Memory B cell (primary cell): ENCODE measurements around the gene EYA4.
"Not testable (repeated sequence)": the region's sequence is repeated elsewhere in the genome, so short reads cannot be mapped to it uniquely, and the experiment has no call there.

Experiments used
- ATAC-seq: fragments of 150-1000 bp; cut with Tn5 transposase; 2 replicates; pipeline ENCODE4 v1.10.0; 2021; ENCODE audit warnings: low read depth, mild to moderate bottlenecking, moderate library complexity
- DNase-seq, 2 donors: peaks; one replicate each; pipeline ENCODE4 v3.0.0; 2022; ENCODE audit warnings: low spot score in 2 of 2
- H3K27ac Mint-ChIP-seq: one replicate; pipeline ENCODE4 v1.8.0; 2022; ENCODE audit warnings: mild to moderate bottlenecking, moderate library complexity, mixed read lengths
- H3K27me3 Mint-ChIP-seq: one replicate; pipeline ENCODE4 v1.8.0; 2022; ENCODE audit warnings: mixed read lengths
- H3K36me3 Mint-ChIP-seq: one replicate; pipeline ENCODE4 v1.8.0; 2022; ENCODE audit warnings: mild to moderate bottlenecking, mixed read lengths
- H3K4me1 Mint-ChIP-seq: one replicate; pipeline ENCODE4 v1.8.0; 2022; ENCODE audit warnings: mixed read lengths
- H3K4me3 Mint-ChIP-seq: one replicate; pipeline ENCODE4 v1.8.0; 2022; ENCODE audit warnings: mild to moderate bottlenecking, moderate library complexity, mixed read lengths
- H3K9me3 Mint-ChIP-seq: one replicate; pipeline ENCODE4 v1.8.0; 2022; ENCODE audit warnings: mixed read lengths

Gene EYA4

DNA sequence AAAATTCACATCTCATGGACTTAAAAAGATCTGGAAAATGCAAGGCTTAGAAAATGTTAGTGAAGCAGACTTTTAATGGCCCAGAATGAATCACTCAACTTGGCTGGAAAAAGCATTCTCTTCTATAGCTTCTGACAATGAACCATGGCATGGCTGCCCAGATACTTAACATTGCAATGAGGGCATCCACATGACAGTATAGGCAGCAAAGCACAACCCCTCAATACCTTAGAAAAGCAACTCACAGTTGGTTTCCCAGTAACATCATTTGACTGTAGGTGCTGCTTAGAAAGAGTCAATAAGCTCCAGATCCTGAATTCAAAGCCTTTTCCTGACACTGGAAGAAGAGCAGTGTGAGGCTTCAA, 155.8 kb downstream of the EYA4 start:
- Mint-ChIP-seq H3K4me1 (no peaks in the 10 kb centered on the region), H3K27me3 (no peaks in the 10 kb centered on the region), H3K4me3 (no peak overlapping the region), H3K9me3 (no peaks in the 10 kb centered on the region), H3K27ac (no peak overlapping the region), H3K36me3 (no peaks in the 10 kb centered on the region)
- DNase-seq (no peak), ATAC-seq (no peak)

DNA sequence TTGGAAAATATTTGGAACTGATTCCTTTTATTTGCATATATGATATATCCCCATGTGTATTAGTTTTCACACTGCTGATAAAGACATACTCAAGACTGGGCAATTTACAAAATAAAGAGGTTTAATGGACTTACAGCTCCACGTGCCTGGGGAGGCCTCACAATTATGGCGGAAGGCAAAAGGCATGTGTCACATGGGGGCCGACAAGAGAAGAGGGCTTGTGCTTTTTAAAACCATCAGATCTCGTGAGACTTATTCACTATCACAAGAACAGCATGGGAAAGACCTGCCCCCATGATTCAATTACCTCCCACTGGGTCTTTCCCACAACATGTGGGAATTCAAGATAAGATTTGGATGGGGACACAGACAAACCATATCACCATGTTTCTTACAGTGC, 156.4 kb downstream of the EYA4 start:
- H3K27ac Mint-ChIP-seq, H3K9me3 Mint-ChIP-seq, DNase-seq, H3K36me3 Mint-ChIP-seq, H3K4me1 Mint-ChIP-seq, H3K4me3 Mint-ChIP-seq, H3K27me3 Mint-ChIP-seq, ATAC-seq: not testable (repeated sequence)

DNA sequence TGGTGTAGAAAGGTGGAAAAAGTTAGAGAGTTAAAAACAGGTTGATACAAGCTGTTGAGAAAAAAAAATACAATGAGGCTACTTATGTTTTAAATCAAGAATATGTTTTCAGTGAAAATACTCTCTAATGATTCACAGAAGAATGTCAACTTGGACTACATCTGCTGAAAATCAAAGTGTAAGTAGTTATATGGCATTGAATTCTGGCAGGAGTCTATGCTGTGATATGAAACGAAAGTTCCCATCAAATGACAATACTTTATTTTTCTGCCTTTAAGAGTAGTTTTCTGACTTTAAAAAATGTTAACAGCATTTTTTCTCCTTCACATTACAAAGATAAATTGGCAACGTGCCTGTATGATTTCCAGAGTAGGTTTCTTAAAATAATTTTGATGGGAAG, 158.3 kb downstream of the EYA4 start:
- no peaks in the 10 kb centered on the region for H3K4me1 Mint-ChIP-seq
- DNase-seq = no peak
- H3K9me3 Mint-ChIP-seq = no peaks in the 10 kb centered on the region
- no peaks in the 10 kb centered on the region for H3K36me3 Mint-ChIP-seq
- no peak overlapping the region for H3K4me3 Mint-ChIP-seq
- ATAC-seq = no peak
- H3K27me3 Mint-ChIP-seq = no peaks in the 10 kb centered on the region
- no peak overlapping the region for H3K27ac Mint-ChIP-seq

DNA sequence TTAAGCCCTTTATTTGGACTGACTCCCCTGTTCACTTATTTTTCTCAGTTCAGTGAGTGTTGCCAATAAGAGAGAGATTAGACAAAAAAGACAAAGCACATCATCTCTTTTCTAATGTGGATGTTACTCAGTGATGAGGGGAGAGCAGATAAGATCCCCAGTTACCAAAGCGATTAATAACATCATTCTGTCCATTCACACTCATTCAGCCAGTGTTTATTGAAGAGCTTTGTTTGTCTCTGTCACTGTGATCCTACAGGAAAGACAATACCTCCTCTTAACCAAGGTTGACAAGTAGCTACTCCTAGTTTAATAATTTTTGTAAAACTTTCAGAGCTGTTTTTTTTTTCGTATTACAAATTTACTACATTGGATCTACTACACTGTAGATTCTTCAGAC, 163.0 kb downstream of the EYA4 start:
- ATAC-seq (no peak), DNase-seq (no peak)
- H3K27ac Mint-ChIP-seq = no peak overlapping the region
- no peaks in the 10 kb centered on the region for H3K4me1 Mint-ChIP-seq
- peaks cover 2% of the 10 kb centered on the region for H3K9me3 Mint-ChIP-seq
- no peak overlapping the region for H3K4me3 Mint-ChIP-seq
- H3K36me3 Mint-ChIP-seq = no peaks in the 10 kb centered on the region
- no peaks in the 10 kb centered on the region for H3K27me3 Mint-ChIP-seq

DNA sequence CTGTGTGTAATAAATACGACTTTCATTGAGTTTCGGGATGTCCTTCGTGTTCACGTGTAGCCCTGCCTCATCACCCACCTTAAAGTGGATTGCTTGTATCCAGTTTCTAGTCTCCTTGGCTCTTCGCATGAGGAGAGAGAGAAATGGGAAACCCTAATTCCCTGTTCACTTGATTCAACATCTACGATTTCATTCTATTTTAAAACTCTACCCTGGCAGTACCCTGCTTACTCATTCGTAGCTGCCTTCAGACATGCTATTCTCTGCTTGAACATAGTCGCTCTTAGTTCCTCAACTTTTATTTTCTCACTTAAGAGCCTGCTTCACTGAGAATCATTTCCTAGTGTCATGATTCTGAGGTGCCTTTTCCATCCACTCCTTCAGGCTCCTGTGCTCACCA, 163.6 kb downstream of the EYA4 start:
- H3K27me3 Mint-ChIP-seq = no peaks in the 10 kb centered on the region
- H3K4me1 Mint-ChIP-seq = no peaks in the 10 kb centered on the region
- no peak for DNase-seq
- no peak overlapping the region for H3K27ac Mint-ChIP-seq
- H3K36me3 Mint-ChIP-seq = no peaks in the 10 kb centered on the region
- ATAC-seq = no peak
- H3K9me3 Mint-ChIP-seq = peaks cover 2% of the 10 kb centered on the region
- no peak overlapping the region for H3K4me3 Mint-ChIP-seq

DNA sequence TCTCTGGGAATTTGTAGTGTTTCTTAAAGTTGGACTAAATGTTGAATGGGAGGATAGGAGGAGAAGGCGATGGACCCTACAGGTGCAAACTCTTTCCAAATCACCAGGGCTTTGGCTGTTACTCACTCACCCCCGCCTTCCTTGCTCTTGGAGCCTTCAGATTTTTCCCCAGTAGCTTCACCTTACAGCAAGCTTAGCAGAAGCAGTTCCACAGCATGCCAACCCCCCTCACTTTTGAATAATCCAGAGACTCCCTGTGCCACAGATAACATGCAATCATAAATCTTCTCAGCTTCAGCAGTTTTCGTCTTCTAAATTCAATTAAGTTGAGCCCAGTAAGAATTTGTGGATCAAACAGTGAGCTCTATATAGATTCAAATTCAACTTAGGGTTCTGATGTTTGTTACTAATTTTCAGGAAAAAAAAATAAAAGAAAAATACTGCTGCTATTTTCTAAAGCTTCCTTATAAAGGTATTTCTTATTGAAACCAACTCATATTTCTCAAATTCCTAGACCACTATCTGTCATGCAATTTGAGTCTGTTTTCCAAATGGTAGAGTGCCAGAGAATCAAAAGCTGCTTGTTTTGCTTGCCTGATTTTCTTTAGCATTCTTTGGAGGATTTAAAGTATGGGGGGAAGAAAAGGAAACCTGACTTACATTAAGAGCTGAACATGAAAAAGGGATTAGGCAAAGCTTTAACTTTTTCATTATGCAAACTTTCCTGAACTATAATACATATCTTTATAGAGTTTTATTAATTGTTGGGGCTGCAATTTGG, 166.4 kb downstream of the EYA4 start:
- DNase-seq (no peak), ATAC-seq (no peak)
- H3K4me3 Mint-ChIP-seq = no peak overlapping the region
- H3K4me1 Mint-ChIP-seq = no peaks in the 10 kb centered on the region
- H3K36me3 Mint-ChIP-seq = no peaks in the 10 kb centered on the region
- no peak overlapping the region for H3K27ac Mint-ChIP-seq
- no peaks in the 10 kb centered on the region for H3K27me3 Mint-ChIP-seq
- peaks cover 2% of the 10 kb centered on the region for H3K9me3 Mint-ChIP-seq

DNA sequence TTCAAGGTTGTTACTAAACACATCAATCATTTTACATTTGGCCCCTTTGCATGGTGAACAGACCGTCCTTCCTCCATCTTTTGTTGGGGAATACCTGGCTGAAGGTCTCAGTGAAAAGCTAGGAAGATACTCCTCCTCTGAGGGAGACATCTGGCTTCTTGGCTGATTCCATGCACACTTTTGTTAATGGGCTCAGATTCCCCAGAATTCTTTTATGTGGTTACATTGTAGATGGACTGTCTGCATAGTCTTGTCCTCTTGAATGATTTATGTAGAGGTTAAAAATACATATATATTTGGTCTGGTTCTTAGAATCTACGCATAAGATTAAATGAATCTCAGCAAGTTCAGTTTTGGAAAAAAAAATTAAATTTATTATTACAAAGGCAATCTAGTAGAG, 167.0 kb downstream of the EYA4 start:
- no peak for ATAC-seq
- no peaks in the 10 kb centered on the region for H3K36me3 Mint-ChIP-seq
- no peaks in the 10 kb centered on the region for H3K27me3 Mint-ChIP-seq

DNA sequence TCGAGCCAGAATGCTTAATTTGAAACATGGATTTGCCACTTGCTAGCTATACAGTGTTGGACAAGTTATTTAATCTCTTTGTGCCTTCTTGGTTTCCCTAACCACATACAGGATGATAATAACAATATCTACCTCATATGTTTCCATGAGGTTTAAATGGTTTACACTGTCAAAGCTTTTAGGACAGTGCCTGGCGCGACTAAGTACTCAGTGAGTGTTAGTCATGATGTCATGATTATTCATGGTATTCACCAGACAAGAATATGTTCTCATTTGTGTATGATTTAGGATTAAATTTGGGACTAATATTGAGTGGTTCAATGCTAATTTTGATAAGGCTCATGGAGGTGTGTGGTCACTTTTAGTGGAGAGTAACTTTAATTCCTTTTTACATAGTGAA, 167.4 kb downstream of the EYA4 start:
- H3K36me3 Mint-ChIP-seq = no peaks in the 10 kb centered on the region
- H3K9me3 Mint-ChIP-seq = peaks cover 2% of the 10 kb centered on the region
- no peak overlapping the region for H3K27ac Mint-ChIP-seq
- ATAC-seq (no peak), DNase-seq (no peak)
- H3K27me3 Mint-ChIP-seq = no peaks in the 10 kb centered on the region
- H3K4me1 Mint-ChIP-seq = no peaks in the 10 kb centered on the region
- H3K4me3 Mint-ChIP-seq = no peak overlapping the region

More for the DNA sequence above, 167.0 kb downstream of the EYA4 start:
- no peak for DNase-seq
- H3K4me3 Mint-ChIP-seq = no peak overlapping the region
- no peaks in the 10 kb centered on the region for H3K4me1 Mint-ChIP-seq
- H3K27ac Mint-ChIP-seq = no peak overlapping the region
- peaks cover 2% of the 10 kb centered on the region for H3K9me3 Mint-ChIP-seq

DNA sequence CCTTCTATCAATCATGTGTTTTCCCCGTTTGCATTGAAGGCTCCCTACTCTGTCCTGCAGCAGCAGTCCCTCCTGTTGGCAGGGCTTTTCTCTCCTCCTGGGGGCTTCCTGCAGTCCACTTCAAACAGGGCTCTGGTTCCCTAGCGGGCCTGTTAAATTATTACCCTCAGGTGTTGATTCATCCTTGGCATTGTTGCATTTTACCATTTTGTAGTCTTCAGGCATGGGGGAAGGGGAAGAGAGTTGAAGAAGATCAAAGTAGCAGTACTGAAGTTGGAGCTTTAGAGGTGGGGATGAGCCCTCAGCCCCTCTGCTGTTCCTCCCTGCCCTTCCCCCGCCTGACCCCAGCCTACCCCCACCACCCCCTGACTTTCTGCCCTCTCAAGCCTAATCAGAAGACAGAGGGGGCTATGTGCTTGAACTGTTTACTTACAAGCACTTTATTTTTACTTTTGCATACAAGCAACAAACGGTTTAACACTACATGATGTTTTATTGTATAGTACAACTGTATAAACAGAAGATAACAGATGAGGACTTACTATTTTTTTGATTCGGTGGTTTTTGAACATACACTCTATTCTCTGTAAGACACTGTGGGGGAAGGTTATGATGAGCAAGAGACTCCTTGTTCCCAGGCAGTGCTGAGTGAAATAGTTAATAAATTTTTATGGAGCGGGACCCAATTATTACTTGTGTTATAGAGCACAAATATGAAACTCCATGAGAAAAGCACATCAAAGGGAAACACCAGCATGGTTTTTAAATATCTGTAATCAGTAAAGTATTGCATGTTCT, 169.7 kb downstream of the EYA4 start:
- no peak for ATAC-seq
- Mint-ChIP-seq H3K27ac (no peak overlapping the region), H3K27me3 (no peaks in the 10 kb centered on the region), H3K36me3 (no peaks in the 10 kb centered on the region), H3K9me3 (peaks cover 2% of the 10 kb centered on the region), H3K4me3 (no peak overlapping the region), H3K4me1 (no peaks in the 10 kb centered on the region)
- no peak for DNase-seq

DNA sequence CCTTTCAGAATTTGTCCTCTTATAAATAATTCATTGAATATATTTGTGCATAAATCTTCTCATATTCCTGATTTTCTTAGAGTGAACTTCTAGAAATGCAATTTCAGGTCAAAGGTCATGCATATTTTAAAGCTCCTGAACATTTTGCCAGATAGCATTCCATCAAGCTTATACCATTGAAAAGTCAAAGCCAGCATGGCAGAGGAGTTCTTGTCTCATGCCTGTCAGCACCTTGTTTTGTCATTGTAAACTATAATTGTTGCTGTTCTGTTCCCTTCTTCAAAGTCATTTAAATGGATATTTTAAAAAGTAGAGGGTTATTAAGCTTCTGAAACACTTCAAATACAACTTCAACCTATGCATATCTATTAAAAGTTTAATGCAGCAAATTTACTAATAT, 170.6 kb downstream of the EYA4 start:
- Mint-ChIP-seq H3K4me1 (no peaks in the 10 kb centered on the region), H3K27ac (no peak overlapping the region), H3K9me3 (peaks cover 2% of the 10 kb centered on the region), H3K36me3 (no peaks in the 10 kb centered on the region), H3K27me3 (no peaks in the 10 kb centered on the region), H3K4me3 (no peak overlapping the region)
- ATAC-seq (no peak), DNase-seq (no peak)

DNA sequence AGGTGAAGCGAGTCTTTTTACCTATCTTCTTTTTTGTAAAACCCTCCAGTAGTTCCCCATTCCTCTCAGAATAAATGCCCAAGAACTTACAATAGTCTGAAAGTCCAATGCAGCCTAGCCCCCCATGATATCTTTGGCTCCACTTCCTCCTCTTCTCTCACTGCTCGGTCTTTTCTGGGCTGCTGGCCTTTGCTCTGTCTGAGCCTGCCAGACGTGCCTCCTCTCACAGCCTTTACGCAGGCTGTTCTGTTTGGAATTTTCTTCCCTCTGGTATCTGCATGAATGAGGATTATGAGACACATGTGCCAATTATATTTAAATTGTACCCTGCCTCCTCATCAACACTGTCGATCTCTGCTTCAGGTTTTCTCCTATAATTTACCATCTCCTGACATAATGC, 174.1 kb downstream of the EYA4 start:
- Mint-ChIP-seq H3K36me3 (no peaks in the 10 kb centered on the region), H3K4me1 (no peaks in the 10 kb centered on the region), H3K27me3 (no peaks in the 10 kb centered on the region), H3K27ac (no peak overlapping the region), H3K4me3 (no peak overlapping the region), H3K9me3 (no peaks in the 10 kb centered on the region)
- DNase-seq = no peak
- no peak for ATAC-seq

DNA sequence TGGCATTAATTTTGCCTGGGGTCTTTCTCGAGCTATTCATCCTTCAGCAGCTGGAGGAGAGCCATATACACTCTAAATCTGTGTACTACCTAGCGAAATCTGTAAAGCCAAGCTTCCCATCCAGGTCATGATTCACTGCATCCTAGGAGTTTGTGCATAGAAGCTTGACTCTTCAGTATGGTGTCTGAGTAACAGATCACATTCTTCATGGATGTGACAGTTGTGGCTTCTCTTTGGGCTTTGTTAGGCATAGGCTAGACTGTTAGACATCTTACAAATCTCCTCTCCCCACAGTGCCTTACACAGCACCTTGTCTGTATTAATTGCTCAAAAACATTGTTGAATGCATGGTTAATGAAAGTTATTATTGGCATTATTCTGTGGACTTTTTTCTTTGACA, 177.0 kb downstream of the EYA4 start:
- H3K27me3 Mint-ChIP-seq = no peaks in the 10 kb centered on the region
- no peaks in the 10 kb centered on the region for H3K9me3 Mint-ChIP-seq
- no peak for ATAC-seq
- no peaks in the 10 kb centered on the region for H3K4me1 Mint-ChIP-seq
- H3K27ac Mint-ChIP-seq = no peak overlapping the region
- DNase-seq = no peak
- H3K4me3 Mint-ChIP-seq = no peak overlapping the region
- H3K36me3 Mint-ChIP-seq = no peaks in the 10 kb centered on the region

DNA sequence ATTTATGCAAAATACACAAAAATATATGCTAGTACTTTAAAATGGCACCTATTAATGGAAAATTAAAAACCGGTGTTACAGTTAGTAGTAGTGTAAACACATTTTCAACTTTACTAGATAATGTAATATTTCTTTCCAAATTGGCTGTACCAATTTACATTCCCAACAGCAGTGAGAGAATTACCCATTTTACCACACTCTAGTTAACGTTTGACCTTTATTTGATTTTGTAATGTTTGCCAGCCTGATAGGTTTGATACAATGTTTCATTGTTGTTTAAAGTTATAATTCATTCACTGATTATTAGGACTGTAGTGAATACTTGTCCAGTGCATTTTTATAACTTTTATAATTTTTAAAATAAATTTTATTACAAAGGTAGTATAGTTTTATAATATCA, 182.1 kb downstream of the EYA4 start:
- Mint-ChIP-seq H3K4me3 (no peak overlapping the region), H3K36me3 (no peaks in the 10 kb centered on the region), H3K27me3 (no peaks in the 10 kb centered on the region), H3K4me1 (no peaks in the 10 kb centered on the region), H3K9me3 (no peaks in the 10 kb centered on the region), H3K27ac (no peak overlapping the region)
- no peak for ATAC-seq
- DNase-seq = no peak

DNA sequence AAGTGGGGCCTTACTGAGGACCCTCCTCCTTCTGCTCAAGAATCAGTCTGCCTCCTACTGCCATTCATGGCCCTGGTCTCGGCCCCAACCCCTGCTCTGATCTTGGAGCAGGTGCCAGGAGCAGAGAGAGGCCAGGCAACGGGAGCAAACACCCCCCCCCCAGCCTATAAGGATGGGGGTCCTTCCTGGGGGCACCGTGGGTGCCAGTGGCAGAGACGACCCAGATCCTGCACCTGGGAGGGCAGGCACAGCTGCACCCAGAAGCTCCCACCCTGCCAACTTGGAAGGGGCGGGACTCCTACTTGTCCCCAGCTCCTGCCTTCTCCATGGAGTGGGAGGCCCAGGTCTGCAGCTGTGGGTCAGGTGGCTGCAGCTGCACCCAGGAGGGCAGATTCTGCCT, 183.2 kb downstream of the EYA4 start:
- Mint-ChIP-seq H3K27me3 (peaks cover 2% of the 10 kb centered on the region), H3K36me3 (no peaks in the 10 kb centered on the region), H3K4me1 (no peaks in the 10 kb centered on the region), H3K9me3 (no peaks in the 10 kb centered on the region), H3K4me3 (no peak overlapping the region), H3K27ac (no peak overlapping the region)
- DNase-seq = no peak
- no peak for ATAC-seq

DNA sequence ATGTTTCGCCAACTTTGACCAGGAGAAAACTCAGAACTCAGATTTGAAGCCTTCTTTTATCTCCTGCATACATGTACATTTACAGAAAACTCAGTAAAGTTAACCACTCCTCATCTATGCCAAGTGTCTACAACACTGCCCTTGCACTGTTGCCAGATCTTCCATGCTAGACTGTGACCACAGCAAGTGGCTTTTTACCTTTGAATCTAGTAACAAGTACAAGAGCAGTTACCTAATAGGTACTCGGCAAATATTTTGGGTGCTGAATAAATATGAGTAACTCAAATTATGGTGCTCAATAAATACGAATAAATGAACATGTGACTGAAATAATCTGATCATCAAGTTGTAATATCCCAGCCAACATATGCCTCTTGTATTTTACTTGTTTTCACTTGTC, 184.9 kb downstream of the EYA4 start:
- ATAC-seq (no peak), DNase-seq (no peak)
- no peak overlapping the region for H3K27ac Mint-ChIP-seq
- H3K36me3 Mint-ChIP-seq = no peaks in the 10 kb centered on the region
- no peaks in the 10 kb centered on the region for H3K9me3 Mint-ChIP-seq
- H3K27me3 Mint-ChIP-seq = peaks cover 2% of the 10 kb centered on the region
- H3K4me3 Mint-ChIP-seq = no peak overlapping the region
- no peaks in the 10 kb centered on the region for H3K4me1 Mint-ChIP-seq
